Suprapubic skin (tissue), 3 donors: ENCODE measurements around the gene CRB2.

Source experiments
- POLR2AphosphoS5 ChIP-seq, 3 donors: sonication (generic); formaldehyde crosslinking; IDR thresholded peaks; one replicate each; pipeline ENCODE4 v1.6.1; 2017; ENCODE audit warnings: antibody characterized with exemption in 3 of 3
- TF ChIP-seq, protein P1 (sequence below), 2 donors: fragments of 200-600 bp in 1 of 2; fragments of 450-650 bp in 1 of 2; sonication (generic) in 1 of 2; IDR thresholded peaks; one replicate each; pipeline ENCODE4 v1.5.1; 2016 to 2019; ENCODE audit warnings: antibody characterized with exemption in 2 of 2, mild to moderate bottlenecking in 1 of 2, moderate library complexity in 1 of 2

DNA sequence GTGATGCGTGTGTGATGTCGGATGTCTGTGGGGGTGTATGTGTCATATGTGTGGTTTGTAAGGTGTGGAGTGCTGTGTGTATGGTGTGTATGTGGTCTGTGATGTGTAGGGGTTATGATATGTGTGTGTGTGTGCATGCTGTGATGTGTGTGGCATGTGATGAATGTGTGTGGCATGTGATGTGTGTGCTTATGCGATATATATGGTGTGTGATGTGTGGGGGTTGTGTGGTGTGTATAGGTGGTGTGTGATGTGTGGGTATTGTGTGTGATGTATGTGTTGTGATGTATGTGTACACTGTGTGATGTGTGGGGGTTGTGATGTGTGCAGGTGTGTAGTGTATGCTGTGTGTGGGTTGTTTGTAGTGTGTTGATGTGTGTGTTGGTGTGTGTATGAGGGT is 9.2 kb upstream of the CRB2 start:
- TF ChIP-seq, protein P1, sequence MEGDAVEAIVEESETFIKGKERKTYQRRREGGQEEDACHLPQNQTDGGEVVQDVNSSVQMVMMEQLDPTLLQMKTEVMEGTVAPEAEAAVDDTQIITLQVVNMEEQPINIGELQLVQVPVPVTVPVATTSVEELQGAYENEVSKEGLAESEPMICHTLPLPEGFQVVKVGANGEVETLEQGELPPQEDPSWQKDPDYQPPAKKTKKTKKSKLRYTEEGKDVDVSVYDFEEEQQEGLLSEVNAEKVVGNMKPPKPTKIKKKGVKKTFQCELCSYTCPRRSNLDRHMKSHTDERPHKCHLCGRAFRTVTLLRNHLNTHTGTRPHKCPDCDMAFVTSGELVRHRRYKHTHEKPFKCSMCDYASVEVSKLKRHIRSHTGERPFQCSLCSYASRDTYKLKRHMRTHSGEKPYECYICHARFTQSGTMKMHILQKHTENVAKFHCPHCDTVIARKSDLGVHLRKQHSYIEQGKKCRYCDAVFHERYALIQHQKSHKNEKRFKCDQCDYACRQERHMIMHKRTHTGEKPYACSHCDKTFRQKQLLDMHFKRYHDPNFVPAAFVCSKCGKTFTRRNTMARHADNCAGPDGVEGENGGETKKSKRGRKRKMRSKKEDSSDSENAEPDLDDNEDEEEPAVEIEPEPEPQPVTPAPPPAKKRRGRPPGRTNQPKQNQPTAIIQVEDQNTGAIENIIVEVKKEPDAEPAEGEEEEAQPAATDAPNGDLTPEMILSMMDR (IDR thresholded peaks at IDR 0.05) = no peak
- TF ChIP-seq POLR2AphosphoS5 (IDR thresholded peaks at IDR 0.05) = no peak
